C4-2B (cell line): Measurements from ENCODE around the gene METAP2.

Source experiments
- ZFX ChIP-seq: fragments of 450-650 bp; IDR thresholded peaks from 2 replicates; pipeline ENCODE4 v1.6.1; 2017
- TF ChIP-seq, protein P1 (sequence below): fragments of 450-650 bp; conservative IDR thresholded peaks from 2 replicates; pipeline ENCODE4 v1.5.1; 2017; ENCODE audit warnings: mild to moderate bottlenecking

DNA sequence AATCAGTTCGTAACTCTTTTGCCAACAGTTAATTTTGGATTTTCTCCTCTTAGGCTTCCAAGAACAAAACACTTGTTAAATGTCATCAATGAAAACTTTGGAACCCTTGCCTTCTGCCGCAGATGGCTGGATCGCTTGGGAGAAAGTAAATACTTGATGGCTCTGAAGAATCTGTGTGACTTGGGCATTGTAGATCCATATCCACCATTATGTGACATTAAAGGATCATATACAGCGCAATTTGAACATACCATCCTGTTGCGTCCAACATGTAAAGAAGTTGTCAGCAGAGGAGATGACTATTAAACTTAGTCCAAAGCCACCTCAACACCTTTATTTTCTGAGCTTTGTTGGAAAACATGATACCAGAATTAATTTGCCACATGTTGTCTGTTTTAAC is 39.6 kb downstream of the METAP2 start:
- TF ChIP-seq, protein P1, sequence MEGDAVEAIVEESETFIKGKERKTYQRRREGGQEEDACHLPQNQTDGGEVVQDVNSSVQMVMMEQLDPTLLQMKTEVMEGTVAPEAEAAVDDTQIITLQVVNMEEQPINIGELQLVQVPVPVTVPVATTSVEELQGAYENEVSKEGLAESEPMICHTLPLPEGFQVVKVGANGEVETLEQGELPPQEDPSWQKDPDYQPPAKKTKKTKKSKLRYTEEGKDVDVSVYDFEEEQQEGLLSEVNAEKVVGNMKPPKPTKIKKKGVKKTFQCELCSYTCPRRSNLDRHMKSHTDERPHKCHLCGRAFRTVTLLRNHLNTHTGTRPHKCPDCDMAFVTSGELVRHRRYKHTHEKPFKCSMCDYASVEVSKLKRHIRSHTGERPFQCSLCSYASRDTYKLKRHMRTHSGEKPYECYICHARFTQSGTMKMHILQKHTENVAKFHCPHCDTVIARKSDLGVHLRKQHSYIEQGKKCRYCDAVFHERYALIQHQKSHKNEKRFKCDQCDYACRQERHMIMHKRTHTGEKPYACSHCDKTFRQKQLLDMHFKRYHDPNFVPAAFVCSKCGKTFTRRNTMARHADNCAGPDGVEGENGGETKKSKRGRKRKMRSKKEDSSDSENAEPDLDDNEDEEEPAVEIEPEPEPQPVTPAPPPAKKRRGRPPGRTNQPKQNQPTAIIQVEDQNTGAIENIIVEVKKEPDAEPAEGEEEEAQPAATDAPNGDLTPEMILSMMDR = no peak
- TF ChIP-seq ZFX = no peak
